M059J (cell line): ENCODE measurements around the gene DOHH. TPM values are rescaled to one million over a fixed set of nuclear protein-coding genes. Genes with fewer than 3 reads are reported as not detected.
A peak's percentile ranks its signal among the peaks of the same experiment; 100 is the strongest.

ENCODE experiments used
- DNase-seq: peaks from one replicate; pipeline ENCODE4 v3.0.0-alpha.2; 2012; ENCODE audit warnings: low read depth
- total RNA-seq: library from RNA; depleted of rRNA; stranded (reverse); fragments of >200 nt; shearing (Covaris generic); gene quantifications from 2 replicates; pipeline ENCODE4 v1.2.3, GENCODE V29; 2014

Gene DOHH
- total RNA-seq, 1 experiment from 2014 or later: 16.4 TPM

DNA sequence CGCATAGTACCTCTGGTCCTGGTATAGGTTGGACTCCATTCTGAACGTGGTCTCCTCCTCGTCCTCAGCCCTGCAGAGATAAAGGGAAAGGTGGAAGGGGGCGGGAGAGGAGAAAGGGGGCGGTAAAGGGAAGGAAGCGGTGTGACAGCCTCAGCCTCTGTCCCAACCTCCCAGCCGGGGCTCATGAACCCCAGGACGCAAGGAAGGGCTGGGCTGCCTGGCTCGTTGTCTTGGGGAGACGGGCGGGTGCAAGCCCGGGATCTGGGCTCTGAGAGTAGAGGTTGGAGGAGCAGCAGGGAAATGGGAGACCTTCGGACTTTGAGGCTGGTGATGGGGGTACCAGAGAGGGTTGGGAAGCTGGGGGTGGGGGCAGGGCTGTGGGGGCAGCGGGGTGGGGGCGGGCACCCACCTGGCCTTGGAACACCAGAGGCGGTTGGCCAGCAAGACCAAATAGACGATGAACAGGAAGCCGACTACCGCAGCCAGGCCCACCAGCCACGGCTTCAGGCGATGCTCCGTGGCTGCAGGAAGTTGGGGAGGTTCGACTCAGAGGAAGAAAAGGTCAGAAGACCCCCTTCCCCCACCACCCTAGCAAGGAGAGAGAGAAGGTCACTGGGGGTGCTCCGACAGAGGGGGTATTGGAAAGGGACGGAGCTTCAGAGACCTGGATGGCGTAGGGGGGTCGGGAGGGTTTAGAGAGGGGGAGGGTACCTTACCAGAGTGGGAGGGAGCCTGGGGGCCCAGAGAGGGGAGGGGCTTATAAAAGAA is 21.9 kb downstream of the DOHH start:
- no peak for DNase-seq

DNA sequence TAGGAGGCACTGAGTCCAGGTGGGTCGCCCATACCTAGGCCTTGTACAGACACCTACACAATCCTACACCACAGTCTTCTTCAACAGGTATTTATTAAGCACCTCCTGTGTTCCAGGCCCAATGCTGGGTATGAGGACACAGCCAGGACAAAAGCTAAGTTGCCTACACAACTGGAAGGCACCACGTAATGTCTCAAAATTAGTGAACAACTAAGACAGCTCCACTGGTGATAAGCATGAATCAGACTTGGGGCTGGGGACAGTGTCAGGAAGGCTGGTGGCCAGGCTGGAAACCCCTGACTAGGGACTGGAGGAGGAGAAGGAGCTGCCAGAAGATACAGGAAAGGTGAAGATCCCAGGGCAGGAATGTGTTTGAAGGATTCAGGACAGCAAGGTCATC is 22.5 kb downstream of the DOHH start:
- DNase-seq: no peak

DNA sequence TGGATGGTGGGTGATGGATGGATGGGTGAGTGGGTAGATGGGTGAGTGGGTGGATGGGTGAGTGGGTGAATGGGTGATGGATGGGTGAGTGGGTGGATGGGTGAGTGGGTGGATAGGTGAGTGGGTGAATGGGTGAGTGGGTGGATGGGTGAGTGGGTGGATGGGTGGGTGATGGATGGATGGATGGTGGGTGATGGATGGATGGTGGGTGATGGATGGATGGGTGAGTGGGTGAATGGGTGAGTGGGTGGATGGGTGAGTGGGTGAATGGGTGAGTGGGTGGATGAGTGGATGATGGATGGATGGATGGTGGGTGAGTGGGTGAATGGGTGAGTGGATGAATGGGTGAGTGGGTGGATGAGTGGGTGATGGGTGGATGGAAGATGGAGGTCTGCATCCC is 23.0 kb downstream of the DOHH start:
- DNase-seq: no peak

DNA sequence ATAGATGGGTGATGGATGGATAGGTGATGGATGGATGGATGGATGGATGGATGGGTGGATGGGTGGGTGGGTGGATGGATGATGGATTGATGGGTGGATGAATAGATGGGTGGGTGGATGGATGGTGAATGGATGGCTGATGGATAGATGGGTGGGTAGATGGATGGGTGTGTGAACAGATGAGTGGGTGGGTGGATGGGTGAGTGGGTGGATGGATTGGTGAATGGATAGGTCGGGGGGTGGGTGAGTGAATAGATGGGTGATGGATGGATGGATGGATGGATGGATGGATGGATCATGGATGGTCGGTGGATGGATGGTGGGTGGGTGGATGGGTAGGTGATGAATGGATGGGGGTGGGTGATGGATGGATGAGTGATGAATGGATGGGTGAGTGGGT is 23.6 kb downstream of the DOHH start:
- no peak for DNase-seq

DNA sequence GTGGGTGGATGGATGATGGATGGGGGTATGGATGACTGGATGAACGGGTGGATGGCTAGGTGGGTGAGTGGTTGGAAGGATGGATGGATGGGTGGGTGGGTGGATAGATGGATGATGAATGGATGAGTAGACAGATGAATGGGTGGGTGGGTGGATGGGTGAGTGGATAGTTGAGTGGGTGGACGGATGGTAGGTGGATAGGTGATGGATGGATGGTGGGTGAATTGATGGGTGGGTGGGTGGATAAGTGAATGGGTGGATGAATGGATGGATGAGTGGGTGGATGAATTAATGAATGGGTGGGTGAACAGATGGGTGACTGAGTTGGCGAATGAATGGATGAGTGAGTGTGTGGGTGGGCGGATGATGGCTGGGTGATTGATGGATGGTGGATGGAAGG is 25.0 kb downstream of the DOHH start:
- no peak for DNase-seq

DNA sequence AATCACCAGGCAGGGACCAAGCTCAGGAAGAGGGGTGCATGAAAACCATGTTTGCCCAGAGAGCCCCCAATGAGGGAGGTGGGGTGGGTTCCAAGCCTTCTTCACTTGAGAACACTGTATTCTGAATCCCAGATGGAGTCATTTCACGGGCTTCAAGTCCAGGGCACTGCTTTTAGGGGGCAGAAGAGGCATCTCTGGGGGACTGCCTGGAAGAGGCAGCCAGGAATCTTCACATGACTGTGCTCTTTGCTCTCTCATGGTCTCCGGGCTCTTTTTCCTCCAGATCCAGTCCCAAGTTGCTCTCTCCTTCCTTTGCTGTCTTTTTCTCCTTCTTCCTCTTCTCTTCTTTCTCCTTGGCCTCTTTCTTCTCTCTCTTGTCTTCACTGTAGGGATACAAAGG is 25.9 kb downstream of the DOHH start:
- DNase-seq: no peak

DNA sequence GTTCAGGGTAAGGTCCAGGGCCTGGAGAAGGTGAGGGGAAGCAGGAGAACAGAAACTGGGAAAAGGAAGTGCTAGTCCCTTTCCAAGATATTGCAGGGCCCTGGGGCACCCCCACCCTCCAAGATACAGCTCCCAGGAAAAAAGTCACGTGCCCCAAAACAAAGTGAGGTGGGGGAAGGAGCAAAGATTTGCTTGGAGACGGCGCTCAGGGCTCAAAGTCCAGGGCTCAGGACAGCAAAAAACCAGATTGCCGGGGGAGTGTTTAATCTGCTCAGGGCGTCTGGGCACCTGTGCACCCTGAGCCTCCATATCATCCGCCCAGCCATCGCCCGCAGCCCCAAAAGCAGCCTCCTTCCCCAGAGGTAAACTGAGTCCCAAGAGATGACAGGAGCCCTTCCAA is 26.5 kb downstream of the DOHH start:
- DNase-seq: no peak

DNA sequence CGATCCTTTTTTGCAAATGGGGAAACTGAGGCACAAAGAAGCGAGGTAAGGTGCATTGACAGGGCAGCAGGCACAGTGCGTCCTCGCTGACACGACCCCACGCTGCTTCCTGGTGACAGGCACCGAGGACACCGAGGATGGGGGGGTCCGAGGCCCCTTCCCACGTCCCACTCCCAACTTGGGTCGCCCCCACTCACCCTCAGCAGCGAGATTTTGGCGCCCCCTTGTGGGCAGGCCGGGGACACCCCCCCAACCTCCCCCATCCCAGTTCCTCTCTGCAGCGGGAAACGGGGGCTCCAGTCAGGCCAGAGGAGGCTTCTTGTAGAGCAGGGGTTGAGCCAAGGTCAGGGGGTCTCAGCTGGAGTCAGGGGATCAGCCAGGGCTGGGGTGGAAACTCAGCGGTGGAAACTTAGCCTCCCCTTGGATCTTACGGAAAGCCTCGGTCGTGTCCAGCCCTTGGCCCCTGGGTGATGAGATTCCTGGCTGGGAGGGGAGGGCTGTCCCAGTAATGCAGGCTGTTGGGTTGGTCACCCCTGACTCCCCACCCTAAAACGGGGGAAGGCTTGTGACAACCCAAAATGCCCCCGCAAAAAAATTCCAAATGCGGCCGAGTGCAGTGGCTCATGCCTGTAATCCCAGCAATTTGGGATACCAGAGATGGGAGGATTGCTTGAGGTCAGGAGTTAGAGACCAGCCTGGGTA is 28.4 kb downstream of the DOHH start:
- no peak for DNase-seq

DNA sequence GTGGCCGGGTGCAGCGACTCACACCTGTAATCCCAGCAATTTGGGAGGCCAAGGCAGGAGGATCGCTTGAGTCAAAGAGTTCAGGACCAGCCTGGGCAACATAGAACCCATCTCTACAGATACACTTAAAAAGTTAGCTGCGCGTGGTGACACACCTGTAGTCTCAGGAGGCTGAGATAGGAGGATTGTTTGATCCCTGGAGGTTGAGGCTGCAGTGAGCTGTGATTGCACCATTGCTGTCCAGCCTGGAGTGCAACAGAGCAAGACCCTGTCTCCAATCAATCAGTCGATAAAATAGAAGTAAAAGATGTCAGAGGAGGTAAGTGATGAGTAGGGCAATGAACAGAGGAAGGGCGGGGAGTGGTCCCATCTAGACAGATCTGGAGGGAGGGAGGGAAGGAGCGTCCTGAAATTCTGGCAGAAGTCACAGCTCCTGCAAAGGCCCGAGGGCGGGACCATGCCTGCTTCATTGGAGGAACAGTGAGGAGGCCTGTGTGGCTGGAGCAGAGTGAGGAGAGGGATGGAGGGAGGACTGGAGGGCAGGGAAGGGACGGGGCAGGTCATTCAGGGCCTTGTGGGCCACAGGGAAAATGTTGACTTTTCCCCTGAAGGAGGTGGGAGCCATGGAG is 29.9 kb downstream of the DOHH start:
- peak; percentile 36 for DNase-seq

DNA sequence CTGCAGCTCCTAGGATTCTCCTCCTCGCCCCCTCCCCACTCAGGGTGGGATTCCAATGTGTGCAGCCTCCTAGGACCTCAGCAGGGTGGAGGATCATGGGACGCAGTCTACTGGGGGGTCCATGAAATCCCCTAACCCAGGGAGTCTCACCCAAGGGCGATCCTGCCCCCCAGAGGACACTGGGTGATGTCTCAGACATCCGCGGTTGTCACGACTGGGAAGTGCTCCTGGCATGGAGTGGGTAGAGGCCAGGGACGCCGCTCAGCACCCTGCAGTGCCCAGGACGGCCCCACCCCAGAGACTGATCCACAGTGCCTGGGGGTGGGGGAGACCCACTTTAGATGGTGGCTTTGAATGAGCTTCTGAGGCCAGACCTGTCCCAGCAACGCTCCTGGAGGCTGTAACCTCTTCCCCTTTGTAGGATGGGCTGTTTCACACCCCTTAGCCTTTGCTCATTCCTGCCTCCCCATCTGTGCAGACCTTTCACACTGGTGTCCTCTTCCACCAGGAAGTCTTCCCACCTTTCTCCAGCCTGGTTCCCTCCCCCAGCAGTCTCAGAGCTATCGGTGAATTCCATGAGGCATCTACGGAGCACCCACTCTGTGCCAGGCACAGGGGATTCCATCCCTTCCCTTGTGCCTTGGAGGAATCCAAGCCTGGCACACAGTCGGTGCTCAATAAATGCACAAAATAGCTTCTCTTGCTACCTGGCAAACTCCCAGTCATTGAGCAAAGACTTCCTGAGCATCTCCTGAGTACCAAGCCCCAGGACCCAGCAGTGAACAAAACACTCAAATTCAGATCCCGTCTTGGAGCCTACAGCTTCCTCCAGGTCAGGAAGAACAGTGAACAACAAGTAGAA is 30.6 kb downstream of the DOHH start:
- no peak for DNase-seq

DNA sequence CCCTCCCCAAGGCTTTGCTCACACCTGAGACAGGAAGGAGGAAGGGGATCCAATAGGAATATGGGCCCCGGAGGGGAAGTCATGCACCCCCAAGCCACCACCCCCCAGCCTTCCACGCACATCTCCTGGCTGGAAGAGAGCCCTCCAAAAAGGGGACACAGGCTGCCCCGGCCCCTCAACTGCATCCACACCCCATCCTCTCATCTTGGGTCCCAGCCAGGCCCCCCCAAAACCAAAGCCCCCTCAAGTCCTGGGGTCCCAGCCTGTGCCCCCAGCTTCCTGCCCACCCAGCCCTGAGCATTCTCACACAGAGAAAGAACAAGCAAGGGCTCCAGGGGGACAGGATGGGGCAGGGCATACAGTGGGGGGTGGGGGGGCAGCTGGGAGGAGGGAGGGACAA is 32.3 kb downstream of the DOHH start:
- DNase-seq: no peak

DNA sequence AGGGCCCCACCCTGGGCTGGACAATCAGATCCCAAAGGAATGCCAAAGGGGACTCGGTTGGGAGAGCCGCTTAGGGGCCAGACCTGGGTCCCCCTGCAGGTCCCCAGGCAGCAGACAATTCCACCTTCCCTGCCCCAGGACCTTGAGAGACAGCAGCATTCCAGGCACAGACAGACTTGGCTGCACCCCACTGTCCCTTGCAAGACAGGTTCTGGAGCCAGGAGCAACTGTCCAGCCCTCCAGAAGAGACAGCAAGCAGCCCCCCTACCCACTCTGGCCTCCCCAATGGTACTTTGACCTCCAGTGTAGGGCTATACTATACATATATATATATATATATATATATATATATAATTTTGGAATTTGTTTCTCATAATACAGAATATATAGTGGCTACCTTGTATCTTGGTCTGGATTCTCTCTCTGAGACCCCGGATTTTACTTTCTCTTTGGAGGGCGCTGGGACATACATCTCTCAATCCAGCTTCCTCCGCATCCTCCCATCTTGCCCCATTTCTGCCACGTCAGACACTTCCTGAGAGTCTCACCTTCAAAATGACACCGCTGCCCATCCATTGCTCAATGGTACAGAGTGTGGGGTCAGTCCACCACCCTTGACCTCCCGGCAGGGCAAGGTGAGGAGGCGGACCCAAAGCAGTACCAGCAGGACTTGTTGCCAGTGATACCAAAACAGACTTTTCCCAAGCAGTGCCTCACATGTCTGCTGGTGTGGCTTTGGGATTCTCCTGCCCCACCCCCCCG is 32.9 kb downstream of the DOHH start:
- DNase-seq: no peak

DNA sequence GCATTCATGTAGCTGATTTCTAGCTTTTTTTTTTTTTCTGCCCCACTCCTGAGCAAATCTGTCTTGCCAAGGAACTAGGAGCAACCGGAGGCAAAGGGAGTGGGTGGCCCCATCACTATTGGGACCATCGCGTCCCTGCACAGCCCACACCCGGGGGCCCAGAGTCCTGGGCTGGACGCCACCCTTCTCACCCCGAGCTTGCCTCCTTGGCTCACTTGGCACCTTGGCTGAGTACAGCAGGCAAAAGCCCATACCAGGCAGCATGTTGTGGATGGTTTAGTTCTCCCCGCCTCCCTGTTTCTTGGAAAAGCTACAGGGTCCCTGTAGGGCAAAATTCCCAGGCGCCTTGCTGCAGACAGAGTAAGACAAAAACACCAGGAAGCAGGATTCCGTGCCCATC is 33.8 kb downstream of the DOHH start:
- no peak for DNase-seq

DNA sequence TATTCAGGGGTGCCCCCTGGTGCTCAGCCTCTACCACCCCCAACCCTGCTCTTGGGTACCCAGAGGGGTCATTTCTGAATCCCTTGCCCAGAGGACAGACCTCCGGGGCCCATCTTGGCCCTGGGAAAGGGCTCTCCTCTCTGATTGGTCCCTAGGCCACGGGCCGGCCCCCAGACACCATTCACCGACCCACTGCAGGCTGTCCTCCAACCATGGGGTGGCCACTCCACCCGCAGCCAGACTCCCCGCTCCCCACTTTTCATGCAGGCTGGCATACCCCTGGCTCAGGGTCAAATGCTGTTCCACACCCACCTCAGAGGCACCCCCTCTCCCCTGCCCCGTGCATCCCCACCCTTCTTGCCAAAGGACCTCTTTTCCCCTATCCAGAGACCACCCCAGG is 34.9 kb downstream of the DOHH start:
- DNase-seq: no peak

DNA sequence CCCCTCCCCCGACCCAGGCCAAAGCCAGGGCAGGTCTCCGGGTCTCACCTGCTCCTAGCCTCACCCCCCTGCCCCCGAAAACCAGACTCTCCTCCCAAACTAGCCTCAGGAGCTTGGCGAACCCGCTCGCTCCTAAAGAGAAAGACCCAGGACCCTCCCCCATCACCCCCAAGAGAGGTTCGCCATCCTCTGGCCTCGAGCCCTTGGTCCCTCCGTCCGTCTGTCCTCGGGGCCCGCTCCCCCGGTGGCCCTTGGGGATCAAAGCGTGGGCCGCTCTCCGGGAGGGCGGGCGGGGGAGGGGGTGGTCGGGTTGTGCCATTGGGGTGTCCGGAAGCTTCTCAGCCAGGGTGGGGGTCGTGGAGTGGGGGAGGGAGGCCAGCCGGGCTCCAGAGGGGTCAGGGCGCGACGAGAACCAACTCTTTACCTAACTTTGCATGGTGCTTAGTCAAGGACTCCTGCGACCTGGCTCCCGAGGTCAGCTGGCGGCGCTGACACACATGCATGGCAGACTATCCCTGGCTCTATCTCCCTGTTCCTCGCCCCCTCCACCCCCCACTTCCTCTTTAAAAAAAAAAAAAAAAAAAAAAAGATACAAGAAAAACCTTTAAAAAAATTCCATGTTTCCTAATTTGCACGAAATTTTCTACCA is 35.8 kb downstream of the DOHH start:
- no peak for DNase-seq

DNA sequence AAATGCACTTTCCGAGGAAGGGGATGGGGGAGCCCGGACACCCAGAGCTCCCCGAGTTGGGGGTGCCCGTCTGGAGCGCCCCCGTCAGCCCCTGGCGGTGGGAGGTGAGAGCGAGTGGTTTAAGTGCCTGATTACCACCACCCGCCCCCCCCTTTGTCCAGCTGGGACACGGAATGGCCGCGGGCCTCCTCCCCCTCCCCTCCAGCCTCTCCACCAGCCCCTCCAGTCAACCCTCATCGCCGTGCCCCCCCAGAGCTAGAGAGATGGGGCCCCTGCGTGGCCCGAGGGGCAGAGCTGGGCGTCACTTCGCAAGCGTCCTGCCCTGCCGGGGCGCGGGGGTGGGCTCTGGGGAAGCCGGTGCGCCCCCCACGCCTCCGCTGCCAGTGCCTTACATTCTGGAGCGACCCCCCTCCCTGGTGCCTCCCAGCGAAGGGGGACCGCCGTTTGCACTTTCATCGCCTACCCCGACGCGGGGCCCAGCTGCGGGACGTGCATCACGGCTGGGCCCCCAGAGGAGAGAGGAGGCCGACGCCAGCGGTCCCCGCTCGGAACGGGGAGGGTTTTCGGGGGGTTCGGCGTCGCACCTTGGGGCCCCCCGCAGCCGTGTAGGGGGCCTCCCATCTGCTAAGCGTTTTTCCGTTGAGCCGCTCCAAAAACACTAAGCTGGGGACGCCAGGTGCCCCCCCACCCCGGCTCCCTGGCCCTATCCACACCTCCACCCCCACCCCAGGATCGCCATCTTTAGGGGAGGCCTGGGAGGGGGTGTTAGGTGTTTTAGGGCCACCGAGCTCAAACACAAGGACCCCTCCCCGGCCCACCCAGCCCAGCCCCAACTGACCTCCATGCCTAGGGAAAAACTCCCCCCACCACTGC is 36.5 kb downstream of the DOHH start:
- DNase-seq: no peak

DNA sequence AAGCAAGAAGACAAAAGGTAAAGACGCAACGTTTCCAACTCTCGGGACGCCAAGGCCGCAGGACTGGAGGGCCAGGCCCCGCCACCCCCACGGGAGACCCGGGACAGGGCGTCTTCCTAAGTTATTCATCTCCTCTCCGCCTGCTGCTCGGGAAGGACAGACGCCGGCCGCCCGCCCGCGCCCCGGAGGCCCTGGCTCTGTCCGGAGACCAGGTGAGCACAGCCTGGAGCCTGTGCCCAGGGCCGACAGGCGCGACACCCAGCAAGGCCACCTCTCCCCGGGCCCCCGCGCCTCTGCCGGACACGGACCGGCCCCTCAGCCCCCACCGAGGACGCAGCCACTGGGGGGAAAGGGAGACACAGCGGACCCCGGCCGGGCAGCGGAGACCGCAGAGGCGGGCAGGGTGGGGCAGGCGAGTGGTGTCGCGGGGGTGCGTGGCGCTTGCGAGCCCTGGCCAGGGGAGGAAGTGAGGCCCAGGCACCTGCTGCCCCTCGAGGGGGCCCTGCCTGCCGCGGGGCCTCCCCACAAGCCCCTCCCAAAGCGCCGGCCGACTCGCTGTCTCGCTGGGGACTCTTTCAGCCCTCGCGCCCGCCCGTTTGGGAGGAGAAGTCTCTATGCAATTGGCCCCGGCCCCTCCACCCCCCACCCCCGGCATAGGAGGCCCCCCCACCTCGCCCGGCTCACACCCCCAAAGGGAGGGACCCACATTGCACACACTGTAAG is 37.3 kb downstream of the DOHH start:
- DNase-seq: no peak

DNA sequence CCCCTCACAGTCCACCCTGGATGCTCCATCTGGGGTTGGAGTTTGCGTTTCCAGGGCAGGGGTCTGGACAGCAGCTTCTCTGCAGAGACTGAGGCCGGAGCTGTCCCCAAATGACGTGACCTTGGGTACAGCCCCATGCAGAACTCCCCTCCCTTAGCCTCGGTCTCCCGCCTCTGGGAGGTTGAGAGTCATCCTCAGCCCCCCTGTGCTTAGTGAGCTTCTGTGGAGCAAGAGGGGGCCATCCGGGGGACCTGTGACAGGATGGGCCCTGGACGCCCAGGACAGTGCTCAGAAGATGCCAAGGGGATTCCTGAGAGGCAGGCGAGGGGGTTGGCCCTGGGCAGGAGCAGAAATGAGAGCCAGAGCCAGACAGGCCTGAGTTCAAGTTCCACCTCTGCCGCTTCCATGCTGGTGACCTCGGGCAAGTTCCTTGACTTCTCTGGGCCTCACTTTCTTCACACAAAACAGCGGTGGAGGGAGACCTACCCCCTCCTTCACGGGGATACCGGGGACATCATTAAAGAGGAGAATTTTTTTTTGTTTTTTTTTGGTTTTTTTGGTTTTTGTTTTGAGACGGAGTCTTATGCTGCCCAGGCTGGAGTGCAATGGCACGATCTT is 40.4 kb downstream of the DOHH start:
- no peak for DNase-seq
